ENCODE data around the gene SPATA20. TPM values are rescaled to one million over a fixed set of nuclear protein-coding genes. Genes with fewer than 3 reads are reported as not detected.

The SPATA20 gene
- total and polyA plus RNA-seq, 2 of the 8 experiments (the other 6 are each of a cell fraction or from before 2014, with no cell fraction given): 16.2 to 17.5 TPM

DNA sequence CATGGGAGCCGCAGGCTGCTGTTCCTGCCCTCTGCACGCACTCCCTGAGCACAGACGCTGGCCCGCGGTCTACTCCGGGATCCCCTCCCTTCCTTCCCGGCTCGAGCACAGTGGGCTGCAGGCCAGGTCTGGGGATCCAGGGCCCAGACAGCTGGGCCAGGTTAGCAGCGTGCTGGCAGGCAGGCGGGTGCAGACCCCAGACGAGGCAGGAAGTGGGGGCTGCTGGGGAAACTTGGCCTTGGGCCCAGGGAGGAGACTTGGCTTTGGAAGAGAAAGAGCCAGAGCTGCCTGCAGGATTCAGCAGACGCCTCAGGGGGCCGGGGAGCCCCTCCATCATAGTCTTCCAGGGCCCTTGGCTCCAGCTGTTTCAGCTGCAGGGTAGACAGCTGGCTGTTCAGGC is 57.5 kb downstream of the SPATA20 start:
- no peaks in the 10 kb centered on the region for H3K79me1 ChIP-seq (ENCODE audit: low read depth, low read length)
- peaks cover 0 to 15% (median 4%) of the 10 kb centered on the region in 4 experiments; a peak in 5 of 7 replicates for H3K4me1 ChIP-seq (replicated peaks in 1 of 4; ENCODE audit: control insufficient read depth in 3 of 4, insufficient read depth in 4 of 4, low read length in 3 of 4)
- H2AFZ ChIP-seq (ENCODE audit: low read length): no peak overlapping the region
- no peak overlapping the region for H3K4me2 ChIP-seq (ENCODE audit: insufficient read depth in 1 of 2, low read depth in 2 of 2, low read length in 2 of 2)
- no peak overlapping the region for H2AK5ac ChIP-seq (ENCODE audit: low read depth, low read length)
- H4K5ac ChIP-seq (ENCODE audit: insufficient read length, low read depth, low read length): no peak overlapping the region
- H3K4ac ChIP-seq (replicated peaks; ENCODE audit: insufficient read length, low read depth, low read length): no peak overlapping the region
- H4K91ac ChIP-seq (replicated peaks; ENCODE audit: insufficient read length, low read length): no peak overlapping the region
- DNase-seq (ENCODE audit: low read depth in 1 of 2, low spot score in 2 of 2) (no peak), FAIRE-seq (no peak)
- H3K36me3 ChIP-seq (ENCODE audit: control insufficient read depth in 2 of 4, insufficient read depth in 4 of 4, low read length in 3 of 4): no peaks in the 10 kb centered on the region
- H3K14ac ChIP-seq (ENCODE audit: insufficient read length): no peak overlapping the region
- ChIA-PET CTCF (ENCODE audit: partially characterized antibody) (interaction anchor here (0.9 to 19.7 kb wide), 12 partner anchors 8 to 91 kb away, joined by 3 to 300 read pairs (median 8); partner anchors contain the start of genes ABCC3 and EPN3), POLR2A (ENCODE audit: partially characterized antibody) (interaction anchor here (1.4 kb wide), 1 partner anchor 13 kb away, joined by 5 read pairs; no protein-coding TSS in a partner anchor)
- no peak overlapping the region for H2BK20ac ChIP-seq (ENCODE audit: low read length)
- H3K27me3 ChIP-seq (replicated peaks in 1 of 4; ENCODE audit: control insufficient read depth in 3 of 4, extremely low read depth in 1 of 4, insufficient read depth in 3 of 4, low read length in 3 of 4): no peaks in the 10 kb centered on the region
- H3K56ac ChIP-seq (replicated peaks; ENCODE audit: insufficient read length, low read depth, low read length): no peak overlapping the region
- no peaks in the 10 kb centered on the region for H3K79me2 ChIP-seq (ENCODE audit: control insufficient read depth in 1 of 2, insufficient read depth in 2 of 2, low read length in 2 of 2)
- H2BK5ac ChIP-seq (ENCODE audit: low read depth, low read length): 0 out of 2 replicates have a peak overlapping the region, but pooled peaks have one; percentile 16
- peak overlapping the region; percentile 69; the same call in 1 of the 2 replicates for H4K8ac ChIP-seq (ENCODE audit: extremely low read depth, insufficient read depth, low read length)
- H2BK12ac ChIP-seq (ENCODE audit: low read depth, low read length): no peak overlapping the region
- H3K4me3 ChIP-seq (ENCODE audit: extremely low read depth in 1 of 4, insufficient read depth in 2 of 4, low read depth in 3 of 4, low read length in 4 of 4): no peak overlapping the region
- no peak overlapping the region for H3K27ac ChIP-seq (ENCODE audit: low read depth, low read length)
- H3K18ac ChIP-seq (ENCODE audit: extremely low read depth, low read length): peak overlapping the region; percentile 32
- H3K23ac ChIP-seq (ENCODE audit: insufficient read length): no peak overlapping the region
- no peaks in the 10 kb centered on the region for H3K23me2 ChIP-seq (ENCODE audit: low read depth, low read length)
- 72% methylated on average over 12 of the region's 13 CpGs; no CpG with 5 or more reads in 1 of the 2 experiments for WGBS, 2 experiments (ENCODE audit: extremely low coverage in 1 of 2, insufficient coverage in 1 of 2, insufficient read length in 1 of 2, insufficient replicate concordance in 2 of 2, low coverage in 1 of 2, low lambda C conversion rate in 2 of 2, missing lambda C conversion rate in 1 of 2)
- H2BK15ac ChIP-seq (ENCODE audit: low read length): no peak overlapping the region
- H3K9me3 ChIP-seq (ENCODE audit: insufficient read depth in 2 of 2, low read depth in 1 of 2, low read length in 1 of 2): no peaks in the 10 kb centered on the region
- no peak overlapping the region for H2BK120ac ChIP-seq (replicated peaks; ENCODE audit: low read depth, low read length)
- no peaks in the 10 kb centered on the region for H4K20me1 ChIP-seq (replicated peaks in 1 of 2; ENCODE audit: control insufficient read depth in 1 of 2, insufficient read depth in 2 of 2, low read length in 2 of 2)
- no peak for TF ChIP-seq GTF2F1 (IDR thresholded peaks at IDR 0.05; ENCODE audit: borderline replicate concordance, low read depth, low read length)
- TF ChIP-seq CHD1 (IDR thresholded peaks at IDR 0.05; ENCODE audit: low read depth, low read length): no peak
- TF ChIP-seq MAFK (IDR thresholded peaks at IDR 0.05; ENCODE audit: low read depth, low read length): no peak
- TF ChIP-seq TBP (IDR thresholded peaks at IDR 0.05; ENCODE audit: low read depth, low read length): no peak
- TF ChIP-seq CEBPB (IDR thresholded peaks at IDR 0.05; ENCODE audit: low read depth, low read length): no peak
- no peak for TF ChIP-seq CBX5 (IDR thresholded peaks at IDR 0.05; ENCODE audit: low read depth, low read length)
- TF ChIP-seq ASH2L (IDR thresholded peaks at IDR 0.05; ENCODE audit: low read length): no peak
- no peak for TF ChIP-seq EGR1 (IDR thresholded peaks at IDR 0.05; ENCODE audit: borderline replicate concordance, low read depth, low read length)
- TF ChIP-seq CHD2 (IDR thresholded peaks at IDR 0.05; ENCODE audit: low read length): no peak
- TF ChIP-seq POLR2AphosphoS5 (IDR thresholded peaks at IDR 0.05; ENCODE audit: low read depth, low read length): no peak
- TF ChIP-seq SAP30 (IDR thresholded peaks at IDR 0.05; ENCODE audit: insufficient read depth, insufficient replicate concordance, low read length): no peak
- TF ChIP-seq BCL11A (IDR thresholded peaks at IDR 0.05; ENCODE audit: low read depth in 2 of 2, low read length in 2 of 2): no peak
- TF ChIP-seq POU5F1 (IDR thresholded peaks at IDR 0.05; ENCODE audit: low read depth, low read length): no peak
- no peak for TF ChIP-seq CBX8 (IDR thresholded peaks at IDR 0.05; ENCODE audit: borderline replicate concordance, low read depth, low read length)
- no peak for TF ChIP-seq POLR2A (IDR thresholded peaks at IDR 0.05; ENCODE audit: control extremely low read depth in 1 of 2, low read depth in 2 of 2, low read length in 2 of 2)
- no peak overlapping the region for H3K9ac ChIP-seq (replicated peaks in 1 of 4; ENCODE audit: extremely low read depth in 1 of 4, low read depth in 3 of 4, low read length in 3 of 4)
